Measurements from ENCODE around the gene NAALADL1. TPM values are rescaled to one million over a fixed set of nuclear protein-coding genes. Genes with fewer than 3 reads are reported as not detected.

The NAALADL1 gene
- total RNA-seq, 2 donors from 2014 or later: 6.0 to 18.9 TPM

GRCh38 chr11:65002706-65003105 is 55.6 kb downstream of the NAALADL1 start:
- TF ChIP-seq CTCF (IDR thresholded peaks at IDR 0.05): no peak
- H3K27me3 ChIP-seq: no peaks in the 10 kb centered on the region

GRCh38 chr11:64999478-64999877 is 58.9 kb downstream of the NAALADL1 start:
- H3K4me1 ChIP-seq: peaks cover 0 to 10% of the 10 kb centered on the region in 2 donors
- TF ChIP-seq CTCF (IDR thresholded peaks at IDR 0.05): no peak
- no peak for DNase-seq (ENCODE audit: low spot score)
- H3K9me3 ChIP-seq: no peaks in the 10 kb centered on the region
- H3K27me3 ChIP-seq: no peaks in the 10 kb centered on the region
- H3K27ac ChIP-seq: no peak overlapping the region
- H3K36me3 ChIP-seq: no peaks in the 10 kb centered on the region
- no peak overlapping the region for H3K4me3 ChIP-seq

More at GRCh38 chr11:65002706-65003105, 55.6 kb downstream of the NAALADL1 start:
- no peak for DNase-seq (ENCODE audit: low spot score)
- Histone ChIP-seq H3K27ac (no peak overlapping the region), H3K4me3 (no peak overlapping the region), H3K4me1 (no peaks in the 10 kb centered on the region), H3K36me3 (no peaks in the 10 kb centered on the region), H3K9me3 (no peaks in the 10 kb centered on the region)

GRCh38 chr11:64998690-64999431 is 59.5 kb downstream of the NAALADL1 start:
- Histone ChIP-seq H3K4me1 (peaks cover 0 to 10% of the 10 kb centered on the region in 2 donors), H3K36me3 (no peaks in the 10 kb centered on the region), H3K27ac (no peak overlapping the region), H3K27me3 (no peaks in the 10 kb centered on the region), H3K4me3 (no peak overlapping the region), H3K9me3 (no peaks in the 10 kb centered on the region)
- no peak for TF ChIP-seq CTCF (IDR thresholded peaks at IDR 0.05)
- no peak for DNase-seq (ENCODE audit: low spot score)

GRCh38 chr11:64998141-64998540 is 60.2 kb downstream of the NAALADL1 start:
- DNase-seq (ENCODE audit: low spot score): no peak
- no peaks in the 10 kb centered on the region for H3K27me3 ChIP-seq
- H3K36me3 ChIP-seq: no peaks in the 10 kb centered on the region
- H3K9me3 ChIP-seq: no peaks in the 10 kb centered on the region
- H3K27ac ChIP-seq: no peak overlapping the region
- no peak overlapping the region for H3K4me3 ChIP-seq
- no peak for TF ChIP-seq CTCF (IDR thresholded peaks at IDR 0.05)
- peaks cover 0 to 10% of the 10 kb centered on the region in 2 donors for H3K4me1 ChIP-seq

- peak within 1 kb of the TSS; percentile 27 to 45 for H3K4me3 ChIP-seq
- H3K36me3 ChIP-seq: no peaks in the 10 kb centered on the region
- peak; percentile 79 for DNase-seq (ENCODE audit: low spot score)
- H3K27me3 ChIP-seq: no peaks in the 10 kb centered on the region
- H3K27ac ChIP-seq: peak within 1 kb of the TSS; percentile 48 to 54
- TF ChIP-seq CTCF (IDR thresholded peaks at IDR 0.05): peak in 1 of 2 donors; percentile 40
- no peaks in the 10 kb centered on the region for H3K9me3 ChIP-seq
- peaks cover 0 to 10% of the 10 kb centered on the region in 2 donors for H3K4me1 ChIP-seq
Measured at GRCh38 chr11:64996710-64997380, 61.5 kb downstream of the NAALADL1 start, which contains the start of gene BATF2. Gene BATF2, minus strand, starts transcription at chr11:64996971. Its CDS starts 57 bp downstream, at chr11:64996914.
